IMR-90 (cell line): ENCODE measurements around the gene VDR.

ENCODE experiments used
- BHLHE40 ChIP-seq: fragments of 150-350 bp; IDR thresholded peaks from 2 replicates; pipeline ENCODE4 v1.6.1; 2016; ENCODE audit warnings: mild to moderate bottlenecking, low read depth, low read length
- CEBPB ChIP-seq: IDR thresholded peaks from 2 replicates; pipeline ENCODE4 v1.6.1; 2012; ENCODE audit warnings: low read depth, low read length, improper control_type of control experiment
- CHD1 ChIP-seq: IDR thresholded peaks from 2 replicates; pipeline ENCODE4 v1.6.1; 2012; ENCODE audit warnings: low read depth, low read length, improper control_type of control experiment
- FOS ChIP-seq: fragments of 150-350 bp; IDR thresholded peaks from 2 replicates; pipeline ENCODE4 v1.6.1; 2016; ENCODE audit warnings: low read depth, low read length
- MAFK ChIP-seq: IDR thresholded peaks from 2 replicates; pipeline ENCODE4 v1.6.1; 2012; ENCODE audit warnings: low read depth, low read length, improper control_type of control experiment
- MAZ ChIP-seq: IDR thresholded peaks from 2 replicates; pipeline ENCODE4 v1.6.1; 2012; ENCODE audit warnings: low read depth, mild to moderate bottlenecking, low read length, improper control_type of control experiment, moderate library complexity, borderline replicate concordance
- MXI1 ChIP-seq: IDR thresholded peaks from 2 replicates; pipeline ENCODE4 v1.6.1; 2012; ENCODE audit warnings: low read depth, mild to moderate bottlenecking, low read length, moderate library complexity, borderline replicate concordance
- POLR2A ChIP-seq: IDR thresholded peaks from 2 replicates; pipeline ENCODE4 v1.6.1; 2012; ENCODE audit warnings: mild to moderate bottlenecking, low read depth, low read length
- RAD21 ChIP-seq: IDR thresholded peaks from 2 replicates; pipeline ENCODE4 v1.6.1; 2012; ENCODE audit warnings: low read length, improper control_type of control experiment
- RFX5 ChIP-seq: IDR thresholded peaks from 2 replicates; pipeline ENCODE4 v1.8.0; 2012; ENCODE audit warnings: low read depth, mild to moderate bottlenecking, low read length, moderate library complexity
- TF ChIP-seq, protein P1 (sequence below): conservative IDR thresholded peaks from 2 replicates; pipeline ENCODE4 v1.5.1; 2012; ENCODE audit warnings: mild to moderate bottlenecking, low read depth, low read length, improper control_type of control experiment
- TF ChIP-seq, protein P2 (sequence below): fragments of 150-350 bp; IDR thresholded peaks from 2 replicates; pipeline ENCODE4 v1.6.1; 2016; ENCODE audit warnings: low read depth, mild to moderate bottlenecking, low read length, moderate library complexity, borderline replicate concordance
- TF ChIP-seq, protein P3 (sequence below): fragments of 150-350 bp; IDR thresholded peaks from 2 replicates; pipeline ENCODE4 v1.6.1; 2017; ENCODE audit warnings: mild to moderate bottlenecking, antibody characterized with exemption, low read length, low read depth

DNA sequence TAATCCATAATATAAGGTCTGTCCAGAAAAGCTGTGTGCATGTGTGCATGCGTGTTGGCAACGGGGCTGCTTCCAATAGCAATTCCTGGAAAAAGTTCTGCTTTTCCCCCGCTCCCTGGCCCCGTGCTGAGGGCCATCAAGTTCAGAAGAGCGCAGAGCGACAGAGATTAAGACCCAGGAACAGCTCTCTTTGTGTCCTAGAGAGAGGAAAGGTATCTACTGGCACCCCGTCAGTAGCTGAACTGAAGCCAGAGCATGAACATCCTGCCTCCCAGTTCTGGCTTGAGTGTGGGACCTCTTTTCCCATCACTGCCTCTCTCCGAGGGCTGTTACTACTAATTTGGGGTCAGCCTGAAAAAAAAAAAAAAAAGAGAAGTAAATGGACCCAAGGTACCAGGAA lies 100.6 kb downstream of the VDR start:
- TF ChIP-seq, protein P1, sequence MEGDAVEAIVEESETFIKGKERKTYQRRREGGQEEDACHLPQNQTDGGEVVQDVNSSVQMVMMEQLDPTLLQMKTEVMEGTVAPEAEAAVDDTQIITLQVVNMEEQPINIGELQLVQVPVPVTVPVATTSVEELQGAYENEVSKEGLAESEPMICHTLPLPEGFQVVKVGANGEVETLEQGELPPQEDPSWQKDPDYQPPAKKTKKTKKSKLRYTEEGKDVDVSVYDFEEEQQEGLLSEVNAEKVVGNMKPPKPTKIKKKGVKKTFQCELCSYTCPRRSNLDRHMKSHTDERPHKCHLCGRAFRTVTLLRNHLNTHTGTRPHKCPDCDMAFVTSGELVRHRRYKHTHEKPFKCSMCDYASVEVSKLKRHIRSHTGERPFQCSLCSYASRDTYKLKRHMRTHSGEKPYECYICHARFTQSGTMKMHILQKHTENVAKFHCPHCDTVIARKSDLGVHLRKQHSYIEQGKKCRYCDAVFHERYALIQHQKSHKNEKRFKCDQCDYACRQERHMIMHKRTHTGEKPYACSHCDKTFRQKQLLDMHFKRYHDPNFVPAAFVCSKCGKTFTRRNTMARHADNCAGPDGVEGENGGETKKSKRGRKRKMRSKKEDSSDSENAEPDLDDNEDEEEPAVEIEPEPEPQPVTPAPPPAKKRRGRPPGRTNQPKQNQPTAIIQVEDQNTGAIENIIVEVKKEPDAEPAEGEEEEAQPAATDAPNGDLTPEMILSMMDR: no peak
- TF ChIP-seq MXI1 (no peak), POLR2A (no peak), CHD1 (no peak), CEBPB (no peak), MAZ (no peak), RFX5 (no peak), BHLHE40 (no peak), RAD21 (no peak), MAFK (no peak), FOS (no peak)
- TF ChIP-seq, protein P2, sequence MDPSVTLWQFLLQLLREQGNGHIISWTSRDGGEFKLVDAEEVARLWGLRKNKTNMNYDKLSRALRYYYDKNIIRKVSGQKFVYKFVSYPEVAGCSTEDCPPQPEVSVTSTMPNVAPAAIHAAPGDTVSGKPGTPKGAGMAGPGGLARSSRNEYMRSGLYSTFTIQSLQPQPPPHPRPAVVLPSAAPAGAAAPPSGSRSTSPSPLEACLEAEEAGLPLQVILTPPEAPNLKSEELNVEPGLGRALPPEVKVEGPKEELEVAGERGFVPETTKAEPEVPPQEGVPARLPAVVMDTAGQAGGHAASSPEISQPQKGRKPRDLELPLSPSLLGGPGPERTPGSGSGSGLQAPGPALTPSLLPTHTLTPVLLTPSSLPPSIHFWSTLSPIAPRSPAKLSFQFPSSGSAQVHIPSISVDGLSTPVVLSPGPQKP: no peak
- TF ChIP-seq, protein P3, sequence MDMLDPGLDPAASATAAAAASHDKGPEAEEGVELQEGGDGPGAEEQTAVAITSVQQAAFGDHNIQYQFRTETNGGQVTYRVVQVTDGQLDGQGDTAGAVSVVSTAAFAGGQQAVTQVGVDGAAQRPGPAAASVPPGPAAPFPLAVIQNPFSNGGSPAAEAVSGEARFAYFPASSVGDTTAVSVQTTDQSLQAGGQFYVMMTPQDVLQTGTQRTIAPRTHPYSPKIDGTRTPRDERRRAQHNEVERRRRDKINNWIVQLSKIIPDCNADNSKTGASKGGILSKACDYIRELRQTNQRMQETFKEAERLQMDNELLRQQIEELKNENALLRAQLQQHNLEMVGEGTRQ: no peak
